HepG2 (cell line): ENCODE results near the gene DNAAF9. TPM values are rescaled to one million over a fixed set of nuclear protein-coding genes. Genes with fewer than 3 reads are reported as not detected.

Source experiments
- CENPT ChIP-seq: sonication (generic); formaldehyde crosslinking; IDR thresholded peaks from 2 replicates; pipeline ENCODE4 v1.8.0; 2022; ENCODE audit warnings: low read depth, mild to moderate bottlenecking, moderate library complexity, missing genetic modification reagents
- CHCHD3 ChIP-seq: sonication (generic); formaldehyde crosslinking; IDR thresholded peaks from 2 replicates; pipeline ENCODE4 v1.8.0; 2022; ENCODE audit warnings: mild to moderate bottlenecking, missing genetic modification reagents, moderate library complexity
- FIP1L1 ChIP-seq: fragments of 200-400 bp; formaldehyde crosslinking; IDR thresholded peaks from 2 replicates; pipeline ENCODE4 v1.6.1; 2018; ENCODE audit warnings: low read depth, mild to moderate bottlenecking, low read length, moderate library complexity, borderline replicate concordance; ENCODE audit not compliant: insufficient read depth
- JARID2 ChIP-seq: sonication (generic); formaldehyde crosslinking; IDR thresholded peaks from 2 replicates; pipeline ENCODE4 v1.8.1; 2023; ENCODE audit warnings: missing genetic modification reagents, inconsistent platforms; ENCODE audit not compliant: insufficient replicate concordance
- KLF12 ChIP-seq: sonication (generic); formaldehyde crosslinking; IDR thresholded peaks from 2 replicates; pipeline ENCODE4 v1.4.0; 2020; ENCODE audit warnings: missing genetic modification reagents, borderline replicate concordance
- KLF16 ChIP-seq, 2 experiments: sonication (generic) in 1 of 2; formaldehyde crosslinking in 1 of 2; IDR thresholded peaks; 2 replicates each; pipeline versions ENCODE4 v1.6.1 to v1.8.0; 2016 to 2023; ENCODE audit warnings: missing genetic modification reagents in 2 of 2, missing compliant biosample characterization in 1 of 2
- NFE2L2 ChIP-seq: fragments of 150-350 bp; IDR thresholded peaks from 2 replicates; pipeline ENCODE4 v1.6.1; 2014; ENCODE audit warnings: low read length
- NKX3-1 ChIP-seq: sonication (generic); formaldehyde crosslinking; IDR thresholded peaks from 2 replicates; pipeline ENCODE4 v1.5.0; 2020; ENCODE audit warnings: missing genetic modification reagents
- RFX1 ChIP-seq: fragments of 450-650 bp; IDR thresholded peaks from 2 replicates; pipeline ENCODE4 v1.6.1; 2017
- RFXANK ChIP-seq: IDR thresholded peaks from 2 replicates; pipeline ENCODE4 v1.6.1; 2016
- SIX4 ChIP-seq: sonication (generic); formaldehyde crosslinking; IDR thresholded peaks from 2 replicates; pipeline ENCODE4 v1.4.0; 2020; ENCODE audit warnings: missing genetic modification reagents
- SRSF4 ChIP-seq: fragments of 200-400 bp; formaldehyde crosslinking; IDR thresholded peaks from one replicate; pipeline ENCODE4 v1.6.1; 2018; ENCODE audit warnings: mild to moderate bottlenecking, low read depth, low read length, moderate library complexity; ENCODE audit not compliant: poor library complexity, severe bottlenecking
- U2AF1 ChIP-seq: fragments of 200-400 bp; formaldehyde crosslinking; optimal IDR thresholded peaks from 2 replicates; pipeline ENCODE3; 2017; ENCODE audit warnings: mild to moderate bottlenecking, low read depth, low read length
- ZBTB37 ChIP-seq: sonication (generic); formaldehyde crosslinking; IDR thresholded peaks from 2 replicates; pipeline ENCODE4 v1.4.0; 2020; ENCODE audit warnings: mild to moderate bottlenecking, missing genetic modification reagents
- ZFAT ChIP-seq: sonication (generic); formaldehyde crosslinking; conservative IDR thresholded peaks from 2 replicates; pipeline ENCODE4 v1.8.1; 2023; ENCODE audit warnings: missing genetic modification reagents, inconsistent platforms
- ZFP1 ChIP-seq: IDR thresholded peaks from 2 replicates; pipeline ENCODE4 v1.6.1; 2016
- ZNF12 ChIP-seq: sonication (generic); formaldehyde crosslinking; IDR thresholded peaks from 2 replicates; pipeline ENCODE4 v1.5.0; 2020; ENCODE audit warnings: missing genetic modification reagents
- ZNF225 ChIP-seq: sonication (generic); formaldehyde crosslinking; IDR thresholded peaks from 2 replicates; pipeline ENCODE4 v1.4.0; 2020; ENCODE audit warnings: mild to moderate bottlenecking, missing genetic modification reagents
- ZNF253 ChIP-seq: sonication (generic); formaldehyde crosslinking; IDR thresholded peaks from 2 replicates; pipeline ENCODE4 v1.8.0; 2022; ENCODE audit warnings: mild to moderate bottlenecking, missing genetic modification reagents, borderline replicate concordance
- ZNF670 ChIP-seq: sonication (generic); formaldehyde crosslinking; IDR thresholded peaks from 2 replicates; pipeline ENCODE4 v1.8.0; 2022; ENCODE audit warnings: mild to moderate bottlenecking, missing genetic modification reagents, borderline replicate concordance
- ZZZ3 ChIP-seq: sonication (generic); formaldehyde crosslinking; IDR thresholded peaks from 2 replicates; pipeline ENCODE4 v1.4.0; 2020; ENCODE audit warnings: missing genetic modification reagents, mild to moderate bottlenecking, borderline replicate concordance
- polyA plus RNA-seq, 8 experiments: library from polyadenylated mRNA; depleted of rRNA in 3 of 8; stranded (reverse) in 7 of 8; unstranded in 1 of 8; fragments of >200 nt; fragmentation: Illumina TruSeq in 4 of 8; extraction: Trizol in 4 of 8; gene quantifications; 2 replicates each; pipeline versions ENCODE4 v1.2.1 to v1.2.3, GENCODE V29; 2011 to 2016; ENCODE audit warnings: low read depth in 4 of 8, missing spikeins in 1 of 8, mixed read lengths in 1 of 8; ENCODE audit not compliant: insufficient read depth in 1 of 8
- total RNA-seq, 5 experiments: library from RNA; depleted of rRNA; stranded (reverse); fragments of >200 nt; fragmentation: Illumina TruSeq; extraction: Trizol; gene quantifications; 2 replicates each; pipeline ENCODE4 v1.2.3, GENCODE V29; 2016; ENCODE audit warnings: low read depth in 1 of 5
- TF ChIP-seq, protein P1 (sequence below): IDR thresholded peaks from 2 replicates; pipeline ENCODE4 v1.6.1; 2016; ENCODE audit warnings: mild to moderate bottlenecking, missing biosample characterization, missing genetic modification reagents
- TF ChIP-seq, protein P2 (sequence below): sonication (generic); formaldehyde crosslinking; conservative IDR thresholded peaks from 2 replicates; pipeline ENCODE4 v1.8.0; 2022; ENCODE audit warnings: mild to moderate bottlenecking, moderate library complexity, missing genetic modification reagents
- TF ChIP-seq, protein P3 (sequence below): sonication (generic); formaldehyde crosslinking; IDR thresholded peaks from 2 replicates; pipeline ENCODE4 v1.4.0; 2020; ENCODE audit warnings: missing genetic modification reagents

The DNAAF9 gene
- total and polyA plus RNA-seq, 2 of the 13 experiments (the other 11 are each of a cell fraction or from before 2014, with no cell fraction given): 10.5 to 14.9 TPM

- TF ChIP-seq, protein P1, sequence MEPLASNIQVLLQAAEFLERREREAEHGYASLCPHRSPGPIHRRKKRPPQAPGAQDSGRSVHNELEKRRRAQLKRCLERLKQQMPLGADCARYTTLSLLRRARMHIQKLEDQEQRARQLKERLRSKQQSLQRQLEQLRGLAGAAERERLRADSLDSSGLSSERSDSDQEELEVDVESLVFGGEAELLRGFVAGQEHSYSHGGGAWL (CRISPR knock-in tag): 0 out of 2 replicates have a peak, but pooled peaks have one; percentile 53
- no peak for TF ChIP-seq U2AF1
- TF ChIP-seq SIX4 (CRISPR knock-in tag): no peak
- TF ChIP-seq ZNF12 (CRISPR knock-in tag): no peak; the same call in 1 of the 2 replicates
- no peak for TF ChIP-seq ZNF670 (CRISPR knock-in tag)
- no peak; the same call in none of the 2 replicates for TF ChIP-seq KLF12 (CRISPR knock-in tag)
- TF ChIP-seq ZNF225: 0 out of 2 replicates have a peak, but pooled peaks have one; percentile 51
- no peak for TF ChIP-seq RFX1
- TF ChIP-seq NKX3-1 (CRISPR knock-in tag): no peak; the same call in 1 of the 2 replicates
- TF ChIP-seq, protein P2, sequence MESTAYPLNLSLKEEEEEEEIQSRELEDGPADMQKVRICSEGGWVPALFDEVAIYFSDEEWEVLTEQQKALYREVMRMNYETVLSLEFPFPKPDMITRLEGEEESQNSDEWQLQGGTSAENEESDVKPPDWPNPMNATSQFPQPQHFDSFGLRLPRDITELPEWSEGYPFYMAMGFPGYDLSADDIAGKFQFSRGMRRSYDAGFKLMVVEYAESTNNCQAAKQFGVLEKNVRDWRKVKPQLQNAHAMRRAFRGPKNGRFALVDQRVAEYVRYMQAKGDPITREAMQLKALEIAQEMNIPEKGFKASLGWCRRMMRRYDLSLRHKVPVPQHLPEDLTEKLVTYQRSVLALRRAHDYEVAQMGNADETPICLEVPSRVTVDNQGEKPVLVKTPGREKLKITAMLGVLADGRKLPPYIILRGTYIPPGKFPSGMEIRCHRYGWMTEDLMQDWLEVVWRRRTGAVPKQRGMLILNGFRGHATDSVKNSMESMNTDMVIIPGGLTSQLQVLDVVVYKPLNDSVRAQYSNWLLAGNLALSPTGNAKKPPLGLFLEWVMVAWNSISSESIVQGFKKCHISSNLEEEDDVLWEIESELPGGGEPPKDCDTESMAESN (CRISPR knock-in tag): peak; percentile 60; the same call in 1 of the 2 replicates
- TF ChIP-seq ZFAT (CRISPR knock-in tag): 0 out of 2 replicates have a peak, but pooled peaks have one; percentile 14
- TF ChIP-seq, protein P3, sequence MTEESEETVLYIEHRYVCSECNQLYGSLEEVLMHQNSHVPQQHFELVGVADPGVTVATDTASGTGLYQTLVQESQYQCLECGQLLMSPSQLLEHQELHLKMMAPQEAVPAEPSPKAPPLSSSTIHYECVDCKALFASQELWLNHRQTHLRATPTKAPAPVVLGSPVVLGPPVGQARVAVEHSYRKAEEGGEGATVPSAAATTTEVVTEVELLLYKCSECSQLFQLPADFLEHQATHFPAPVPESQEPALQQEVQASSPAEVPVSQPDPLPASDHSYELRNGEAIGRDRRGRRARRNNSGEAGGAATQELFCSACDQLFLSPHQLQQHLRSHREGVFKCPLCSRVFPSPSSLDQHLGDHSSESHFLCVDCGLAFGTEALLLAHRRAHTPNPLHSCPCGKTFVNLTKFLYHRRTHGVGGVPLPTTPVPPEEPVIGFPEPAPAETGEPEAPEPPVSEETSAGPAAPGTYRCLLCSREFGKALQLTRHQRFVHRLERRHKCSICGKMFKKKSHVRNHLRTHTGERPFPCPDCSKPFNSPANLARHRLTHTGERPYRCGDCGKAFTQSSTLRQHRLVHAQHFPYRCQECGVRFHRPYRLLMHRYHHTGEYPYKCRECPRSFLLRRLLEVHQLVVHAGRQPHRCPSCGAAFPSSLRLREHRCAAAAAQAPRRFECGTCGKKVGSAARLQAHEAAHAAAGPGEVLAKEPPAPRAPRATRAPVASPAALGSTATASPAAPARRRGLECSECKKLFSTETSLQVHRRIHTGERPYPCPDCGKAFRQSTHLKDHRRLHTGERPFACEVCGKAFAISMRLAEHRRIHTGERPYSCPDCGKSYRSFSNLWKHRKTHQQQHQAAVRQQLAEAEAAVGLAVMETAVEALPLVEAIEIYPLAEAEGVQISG (CRISPR knock-in tag): peak; percentile 70
- TF ChIP-seq CENPT (CRISPR knock-in tag): 0 out of 2 replicates have a peak, but pooled peaks have one; percentile 20
- TF ChIP-seq JARID2 (CRISPR knock-in tag): no peak
- no peak; the same call in 1 of the 2 replicates for TF ChIP-seq ZZZ3 (CRISPR knock-in tag)
- no peak for TF ChIP-seq ZNF253
- 0 out of 2 replicates have a peak, but pooled peaks have one; percentile 72 for TF ChIP-seq FIP1L1
- TF ChIP-seq KLF16 (CRISPR knock-in tag; IDR thresholded peaks at IDR 0.05): peak in 1 of 2 experiments; percentile 41; a peak in 2 of 4 replicates
- no peak for TF ChIP-seq CHCHD3 (CRISPR knock-in tag)
- TF ChIP-seq NFE2L2: no peak
- TF ChIP-seq ZBTB37 (CRISPR knock-in tag): no peak
- TF ChIP-seq SRSF4: no peak
- TF ChIP-seq RFXANK (CRISPR knock-in tag): no peak; the same call in 1 of the 2 replicates
- no peak for TF ChIP-seq ZFP1 (CRISPR knock-in tag)
Observed at GRCh38 chr20:3407771-3408637, 535 bp upstream of the DNAAF9 start (continued).
